Measurements from ENCODE around the gene AGAP3. TPM values are rescaled to one million over a fixed set of nuclear protein-coding genes. Genes with fewer than 3 reads are reported as not detected.

AGAP3 gene
- total and polyA plus RNA-seq, 2 donors: 25.5 to 77.0 TPM

DNA sequence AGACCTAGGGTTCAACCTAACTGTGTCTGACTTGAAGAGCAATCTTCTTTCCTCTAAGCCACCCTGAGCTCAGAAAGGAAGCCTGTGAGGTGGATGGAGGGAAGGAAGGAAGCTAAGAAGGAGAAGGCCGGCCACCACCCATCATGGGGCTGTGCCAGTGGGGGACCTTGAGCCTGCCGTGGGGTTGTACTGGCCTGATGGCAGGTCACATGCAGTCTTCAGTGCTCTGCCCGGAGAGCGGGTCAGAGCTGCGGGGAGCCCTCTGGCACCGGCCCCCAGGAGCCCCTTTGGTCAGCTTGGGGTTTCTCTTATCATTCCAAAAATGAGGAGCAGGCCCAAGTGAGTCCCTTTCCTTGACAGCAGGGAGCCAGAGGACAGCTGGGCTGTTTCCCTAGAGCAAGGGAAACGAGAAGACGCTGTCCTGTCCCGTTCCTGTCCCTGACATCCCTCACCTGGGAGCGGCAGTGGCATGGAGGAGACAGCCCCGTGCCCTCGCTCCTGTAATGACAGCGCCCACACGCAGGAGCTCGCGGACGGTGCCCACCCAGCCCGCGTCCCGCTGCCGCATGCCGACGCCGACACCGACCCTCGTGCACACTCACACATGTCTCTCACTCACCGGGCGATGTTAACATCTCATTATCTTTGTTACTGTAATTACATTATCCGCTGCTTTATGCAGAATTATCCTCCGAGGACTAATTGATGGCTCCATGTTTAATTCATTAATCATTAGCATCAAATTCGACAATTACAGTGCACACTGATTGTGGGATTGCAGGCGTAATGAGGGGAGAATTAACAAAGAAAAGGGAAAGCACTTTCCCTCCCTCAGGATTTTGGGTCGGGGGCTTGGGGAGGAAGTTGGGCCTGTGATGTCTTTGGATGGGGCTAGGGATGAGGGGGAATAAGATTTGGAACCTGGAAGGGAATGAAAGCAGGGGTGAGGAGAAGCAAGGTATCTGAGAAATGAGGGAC lies 49.9 kb downstream of the AGAP3 start:
- Histone ChIP-seq H3K27ac (ENCODE audit: low read depth) (no peak overlapping the region), H3K4me3 (ENCODE audit: low read depth, low read length) (no peak overlapping the region), H3K36me3 (ENCODE audit: insufficient read depth) (peaks cover 10% of the 10 kb centered on the region), H3K4me1 (ENCODE audit: insufficient read depth) (no peaks in the 10 kb centered on the region)
- DNase-seq (ENCODE audit: extremely low spot score): no peak
- WGBS: 91% methylated on average over 33 of the region's 33 CpGs

GRCh38 chr7:151137076-151137675 lies 50.9 kb downstream of the AGAP3 start:
- Histone ChIP-seq H3K27ac (ENCODE audit: low read depth) (no peak overlapping the region), H3K36me3 (ENCODE audit: insufficient read depth) (peaks cover 10% of the 10 kb centered on the region), H3K4me1 (ENCODE audit: insufficient read depth) (no peaks in the 10 kb centered on the region), H3K4me3 (ENCODE audit: low read depth, low read length) (no peak overlapping the region)
- WGBS: 84% methylated on average over 22 of the region's 22 CpGs
- DNase-seq (ENCODE audit: extremely low spot score): no peak

DNA sequence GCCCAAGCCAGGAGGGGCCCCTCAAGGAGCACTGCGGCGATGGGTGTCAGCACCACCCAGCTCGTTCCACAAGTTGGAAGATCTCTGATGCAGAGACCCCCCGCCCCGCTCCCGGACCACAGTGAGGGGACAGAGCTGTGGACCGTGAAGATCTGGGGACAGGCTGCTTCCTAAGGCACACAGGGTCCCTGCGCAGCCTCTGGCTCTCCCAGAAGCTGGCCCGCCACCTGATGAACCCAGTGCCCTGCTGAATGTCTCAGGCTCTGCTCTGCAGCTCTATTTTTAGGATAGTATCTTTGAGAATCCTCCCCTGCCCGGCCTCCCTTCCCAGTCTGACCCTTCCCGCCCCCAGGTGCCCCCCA lies 51.5 kb downstream of the AGAP3 start:
- no peaks in the 10 kb centered on the region for H3K4me1 ChIP-seq (ENCODE audit: insufficient read depth)
- peaks cover 8% of the 10 kb centered on the region for H3K36me3 ChIP-seq (ENCODE audit: insufficient read depth)
- WGBS: 86% methylated on average over 11 of the region's 11 CpGs
- H3K27ac ChIP-seq (ENCODE audit: low read depth): no peak overlapping the region
- DNase-seq (ENCODE audit: extremely low spot score): no peak
- no peak overlapping the region for H3K4me3 ChIP-seq (ENCODE audit: low read depth, low read length)

DNA sequence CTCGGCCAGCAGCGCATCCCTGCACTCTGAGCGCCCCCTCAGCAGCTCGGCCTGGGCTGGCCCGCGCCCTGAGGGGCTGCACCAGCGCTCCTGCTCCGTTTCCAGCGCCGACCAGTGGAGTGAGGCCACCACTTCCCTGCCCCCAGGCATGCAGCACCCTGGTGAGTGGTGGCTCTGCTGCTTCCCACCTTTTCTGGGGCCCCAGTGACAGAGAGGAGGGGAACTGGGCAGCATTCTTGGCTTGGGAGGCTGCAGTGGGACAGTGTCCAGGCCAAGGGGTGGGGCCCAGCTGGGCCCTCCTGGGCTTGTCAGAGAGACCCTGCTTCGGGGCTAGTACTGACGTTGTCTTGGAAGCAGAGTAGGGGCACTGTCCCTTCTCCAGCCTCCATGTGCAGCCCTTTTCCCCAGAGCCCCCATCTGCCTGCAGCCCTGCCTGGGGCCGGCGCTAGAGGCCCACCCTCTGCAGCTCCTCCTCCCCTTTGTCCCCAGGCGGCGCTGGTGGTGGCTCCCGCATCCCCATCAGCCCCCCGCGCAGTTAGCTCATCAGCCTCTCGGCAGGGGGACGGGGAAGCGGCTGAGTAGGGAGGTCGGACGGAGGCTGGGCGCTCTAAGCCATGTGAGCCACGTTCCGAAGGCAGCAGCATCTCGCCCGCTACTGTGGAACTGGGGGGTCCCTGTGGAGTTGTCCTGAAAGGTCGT lies 52.0 kb downstream of the AGAP3 start:
- no peak overlapping the region for H3K27ac ChIP-seq (ENCODE audit: low read depth)
- H3K4me1 ChIP-seq (ENCODE audit: insufficient read depth): no peaks in the 10 kb centered on the region
- WGBS: 76% methylated on average over 30 of the region's 30 CpGs
- H3K4me3 ChIP-seq (ENCODE audit: low read depth, low read length): no peak overlapping the region
- no peak for DNase-seq (ENCODE audit: extremely low spot score)
- H3K36me3 ChIP-seq (ENCODE audit: insufficient read depth): peaks cover 8% of the 10 kb centered on the region

DNA sequence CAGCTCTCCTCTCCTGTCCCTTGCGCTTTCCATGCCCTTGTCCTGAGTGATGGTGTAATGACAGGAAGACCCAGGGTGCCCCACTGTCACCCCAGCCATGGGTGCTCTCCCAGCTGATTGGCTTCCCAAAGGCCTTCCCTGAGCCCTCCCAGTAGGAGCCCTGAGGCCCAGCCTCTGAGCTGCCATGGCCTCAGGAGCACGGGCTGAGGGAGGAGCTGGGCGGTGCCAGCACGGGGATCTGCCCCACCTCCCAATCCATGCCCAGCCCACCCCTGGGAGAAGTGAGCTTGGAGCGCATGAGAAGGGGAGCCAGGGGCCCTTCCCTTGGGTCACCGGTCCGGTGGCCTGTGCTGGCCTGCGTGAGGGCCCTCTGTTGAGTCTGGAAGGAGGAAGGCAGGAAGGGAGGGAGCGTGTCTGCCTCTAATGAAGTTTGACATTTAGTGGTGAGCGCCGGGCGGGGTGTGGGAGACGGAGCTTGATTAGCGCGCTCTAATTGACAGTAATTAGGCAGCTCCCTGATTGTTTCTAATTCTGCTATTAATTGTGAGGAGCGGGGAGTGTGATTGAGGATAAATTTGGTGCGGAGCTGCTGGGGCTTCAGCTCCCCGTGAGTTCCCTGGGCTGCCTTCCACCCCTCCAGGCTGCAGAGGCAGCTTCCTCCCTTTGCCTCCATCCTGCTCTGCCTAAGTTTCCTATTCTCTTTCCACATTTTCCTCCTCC lies 53.0 kb downstream of the AGAP3 start:
- Histone ChIP-seq H3K4me1 (ENCODE audit: insufficient read depth) (no peaks in the 10 kb centered on the region), H3K4me3 (ENCODE audit: low read depth, low read length) (no peak overlapping the region), H3K27ac (ENCODE audit: low read depth) (no peak overlapping the region), H3K36me3 (ENCODE audit: insufficient read depth) (peaks cover 6% of the 10 kb centered on the region)
- WGBS: 86% methylated on average over 18 of the region's 18 CpGs
- DNase-seq (ENCODE audit: extremely low spot score): no peak

DNA sequence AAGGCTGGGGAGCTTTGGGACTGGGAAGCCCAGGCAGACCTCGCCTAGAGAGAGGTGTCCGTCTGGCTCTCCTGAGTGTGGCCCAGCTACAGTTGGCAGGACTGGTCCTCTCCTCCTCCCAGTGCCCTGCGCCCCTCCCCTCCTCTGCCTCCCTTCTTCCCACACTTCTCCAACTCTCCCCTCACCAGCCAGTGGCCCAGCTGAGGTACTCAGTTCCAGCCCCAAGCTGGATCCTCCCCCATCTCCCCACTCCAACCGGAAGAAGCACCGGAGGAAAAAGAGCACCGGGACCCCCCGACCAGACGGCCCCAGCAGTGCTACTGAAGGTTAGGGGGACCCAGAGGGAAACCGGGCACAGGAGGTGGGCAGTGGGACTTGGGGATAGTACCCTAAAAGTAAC lies 53.5 kb downstream of the AGAP3 start:
- no peak for DNase-seq (ENCODE audit: extremely low spot score)
- Histone ChIP-seq H3K36me3 (ENCODE audit: insufficient read depth) (peaks cover 6% of the 10 kb centered on the region), H3K4me1 (ENCODE audit: insufficient read depth) (no peaks in the 10 kb centered on the region), H3K27ac (ENCODE audit: low read depth) (no peak overlapping the region), H3K4me3 (ENCODE audit: low read depth, low read length) (no peak overlapping the region)
- 85% methylated on average over 9 of the region's 9 CpGs for WGBS

DNA sequence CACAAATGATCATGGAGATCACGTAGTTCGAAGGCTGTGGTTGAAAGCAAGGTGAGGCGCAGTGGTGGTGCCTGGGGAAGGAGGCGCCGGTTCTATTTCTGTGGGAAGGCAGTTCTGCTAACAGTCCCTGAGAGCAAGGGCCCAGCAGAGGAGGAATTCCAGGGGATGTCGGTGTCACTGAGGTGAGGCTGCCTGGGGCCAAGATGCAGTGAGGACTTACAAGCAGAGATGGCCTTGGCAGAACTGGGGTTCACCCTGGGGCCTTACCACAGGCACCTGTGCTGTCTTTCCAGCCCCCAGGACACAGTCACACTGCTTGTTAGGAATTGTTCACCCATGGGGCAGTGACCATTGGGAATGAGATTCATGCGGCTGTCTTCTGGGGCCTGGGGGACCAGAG lies 54.6 kb downstream of the AGAP3 start:
- 94% methylated on average over 7 of the region's 7 CpGs for WGBS

GRCh38 chr7:151141311-151141854 lies 55.1 kb downstream of the AGAP3 start:
- Histone ChIP-seq H3K27ac (ENCODE audit: low read depth) (no peak overlapping the region), H3K4me3 (ENCODE audit: low read depth, low read length) (no peak overlapping the region), H3K4me1 (ENCODE audit: insufficient read depth) (no peaks in the 10 kb centered on the region), H3K36me3 (ENCODE audit: insufficient read depth) (peaks cover under 1% of the 10 kb centered on the region)
- 83% methylated on average over 9 of the region's 9 CpGs for WGBS
- no peak for DNase-seq (ENCODE audit: extremely low spot score)

More for the DNA sequence above, 54.6 kb downstream of the AGAP3 start:
- H3K27ac ChIP-seq (ENCODE audit: low read depth): no peak overlapping the region
- H3K4me1 ChIP-seq (ENCODE audit: insufficient read depth): no peaks in the 10 kb centered on the region
- peaks cover 6% of the 10 kb centered on the region for H3K36me3 ChIP-seq (ENCODE audit: insufficient read depth)
- no peak for DNase-seq (ENCODE audit: extremely low spot score)
- no peak overlapping the region for H3K4me3 ChIP-seq (ENCODE audit: low read depth, low read length)

GRCh38 chr7:151141855-151142685 lies 55.8 kb downstream of the AGAP3 start:
- DNase-seq (ENCODE audit: extremely low spot score): no peak
- Histone ChIP-seq H3K4me3 (ENCODE audit: low read depth, low read length) (no peak overlapping the region), H3K4me1 (ENCODE audit: insufficient read depth) (no peaks in the 10 kb centered on the region), H3K36me3 (ENCODE audit: insufficient read depth) (no peaks in the 10 kb centered on the region), H3K27ac (ENCODE audit: low read depth) (no peak overlapping the region)
- WGBS: 91% methylated on average over 31 of the region's 31 CpGs

GRCh38 chr7:151142686-151143040 lies 56.4 kb downstream of the AGAP3 start:
- no peak for DNase-seq (ENCODE audit: extremely low spot score)
- Histone ChIP-seq H3K4me3 (ENCODE audit: low read depth, low read length) (no peak overlapping the region), H3K36me3 (ENCODE audit: insufficient read depth) (no peaks in the 10 kb centered on the region), H3K4me1 (ENCODE audit: insufficient read depth) (no peaks in the 10 kb centered on the region), H3K27ac (ENCODE audit: low read depth) (no peak overlapping the region)
- 70% methylated on average over 10 of the region's 10 CpGs for WGBS

GRCh38 chr7:151143261-151144015 lies 57.2 kb downstream of the AGAP3 start:
- 79% methylated on average over 25 of the region's 25 CpGs for WGBS
- Histone ChIP-seq H3K36me3 (ENCODE audit: insufficient read depth) (no peaks in the 10 kb centered on the region), H3K27ac (ENCODE audit: low read depth) (no peak overlapping the region), H3K4me1 (ENCODE audit: insufficient read depth) (no peaks in the 10 kb centered on the region), H3K4me3 (ENCODE audit: low read depth, low read length) (no peak overlapping the region)
- no peak for DNase-seq (ENCODE audit: extremely low spot score)

GRCh38 chr7:151144387-151144786 lies 58.1 kb downstream of the AGAP3 start:
- 95% methylated on average over 7 of the region's 7 CpGs for WGBS
- Histone ChIP-seq H3K4me1 (ENCODE audit: insufficient read depth) (no peaks in the 10 kb centered on the region), H3K4me3 (ENCODE audit: low read depth, low read length) (no peak overlapping the region), H3K36me3 (ENCODE audit: insufficient read depth) (no peaks in the 10 kb centered on the region), H3K27ac (ENCODE audit: low read depth) (no peak overlapping the region)
- no peak for DNase-seq (ENCODE audit: extremely low spot score)
